Fibroblast of lung (primary cell): ENCODE data around the gene NFKBIE. TPM values are rescaled to one million over a fixed set of nuclear protein-coding genes. Genes with fewer than 3 reads are reported as not detected.

Experiments
- DNase-seq, 2 donors: peaks; one replicate each; pipeline versions ENCODE4 v3.0.0 to v3.0.0-alpha.2; 2010; ENCODE audit warnings: low read depth in 2 of 2
- H2AFZ ChIP-seq: 2 replicates; pipeline ENCODE4 v1.5.1; 2012; ENCODE audit warnings: low read length, control low read depth, inconsistent platforms
- H3K27ac ChIP-seq: 2 replicates; pipeline ENCODE4 v1.5.1; 2011; ENCODE audit warnings: low read length, control low read depth; ENCODE audit not compliant: insufficient read depth
- H3K27me3 ChIP-seq: 2 replicates; pipeline ENCODE4 v1.5.1; 2011; ENCODE audit warnings: mild to moderate bottlenecking, low read length; ENCODE audit not compliant: control insufficient read depth, insufficient read depth
- H3K36me3 ChIP-seq: 2 replicates; pipeline ENCODE4 v1.5.1; 2011; ENCODE audit warnings: low read length; ENCODE audit not compliant: control insufficient read depth, insufficient read depth
- H3K4me1 ChIP-seq: 2 replicates; pipeline ENCODE4 v1.5.1; 2011; ENCODE audit warnings: low read length; ENCODE audit not compliant: control insufficient read depth, insufficient read depth; ENCODE audit errors: extremely low read depth
- H3K4me2 ChIP-seq: 2 replicates; pipeline ENCODE4 v1.5.1; 2011; ENCODE audit warnings: low read length, control low read depth; ENCODE audit not compliant: insufficient read depth; ENCODE audit errors: extremely low read depth
- H3K4me3 ChIP-seq, 4 experiments: fragments of 200-600 bp in 1 of 4; sonication (generic) in 1 of 4; replicated peaks in 1 of 4; 2 replicates each; pipeline ENCODE4 v1.5.1; 2011 to 2016; ENCODE audit warnings: low read length in 4 of 4, low read depth in 3 of 4, mild to moderate bottlenecking in 3 of 4, control low read depth in 2 of 4, inconsistent platforms in 1 of 4, mixed read lengths in 1 of 4; ENCODE audit not compliant: insufficient read depth in 1 of 4; ENCODE audit errors: control extremely low read depth in 1 of 4
- H3K79me2 ChIP-seq: 2 replicates; pipeline ENCODE4 v1.5.1; 2012; ENCODE audit warnings: mild to moderate bottlenecking, low read length, inconsistent platforms; ENCODE audit not compliant: control insufficient read depth, insufficient read depth
- H3K9ac ChIP-seq: 2 replicates; pipeline ENCODE4 v1.5.1; 2011; ENCODE audit warnings: mild to moderate bottlenecking, low read length, control low read depth; ENCODE audit not compliant: insufficient read depth
- H3K9me3 ChIP-seq: 2 replicates; pipeline ENCODE4 v1.5.1; 2012; ENCODE audit warnings: low read depth, low read length; ENCODE audit not compliant: control insufficient read depth, insufficient read depth
- H4K20me1 ChIP-seq: 2 replicates; pipeline ENCODE4 v1.5.1; 2011; ENCODE audit warnings: low read length; ENCODE audit not compliant: control insufficient read depth, insufficient read depth; ENCODE audit errors: extremely low read depth
- EZH2 ChIP-seq: IDR thresholded peaks from 2 replicates; pipeline ENCODE4 v1.5.1; 2012; ENCODE audit warnings: low read length, control low read depth, mild to moderate bottlenecking; ENCODE audit errors: missing control alignments
- polyA plus RNA-seq, 2 donors: library from polyadenylated mRNA; depleted of rRNA in 1 of 2; stranded (reverse) in 1 of 2; unstranded in 1 of 2; fragments of >200 nt; gene quantifications; 2 replicates each; pipeline ENCODE4 v1.2.1, GENCODE V29; 2011 to 2012; ENCODE audit warnings: missing spikeins in 1 of 2
- total RNA-seq: library from RNA; depleted of rRNA; stranded (reverse); fragments of >200 nt; gene quantifications from 2 replicates; pipeline ENCODE4 v1.2.1, GENCODE V29; 2014
- TF ChIP-seq, protein P1 (sequence below), 2 donors: IDR thresholded peaks in 1 of 2; conservative IDR thresholded peaks in 1 of 2; 1 replicate in 1 of 2; 2 replicates in 1 of 2; pipeline ENCODE4 v1.5.1; 2011 to 2012; ENCODE audit warnings: low read length in 2 of 2, control low read depth in 1 of 2, inconsistent platforms in 1 of 2, low read depth in 1 of 2, mild to moderate bottlenecking in 1 of 2

The NFKBIE gene
- total and polyA plus RNA-seq, 2 donors (not counting 1 experiment from before 2014, with no cell fraction given), result 1.6 to 5.4 TPM

DNA sequence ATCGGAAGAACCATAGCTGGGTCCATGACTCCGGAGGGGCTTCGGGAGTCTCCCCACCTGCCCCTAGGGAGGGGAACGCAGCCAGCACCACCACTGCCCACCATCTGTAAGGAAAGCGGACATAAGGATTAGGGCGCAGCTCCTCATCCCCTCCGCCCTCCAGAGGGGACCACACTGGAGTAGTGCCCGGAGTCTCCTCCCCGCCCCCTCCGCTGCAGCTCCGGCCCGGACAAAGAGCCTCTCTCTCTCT, 8.7 kb downstream of the NFKBIE start:
- no peak for DNase-seq
- H3K27ac ChIP-seq, result peak overlapping the region; percentile 78
- peak overlapping the region; percentile 82 to 94 (median 88) for H3K4me3 ChIP-seq
- H3K79me2 ChIP-seq, result peaks cover 33% of the 10 kb centered on the region
- no peak overlapping the region for H2AFZ ChIP-seq
- H3K36me3 ChIP-seq, result peaks cover 21% of the 10 kb centered on the region
- H3K4me2 ChIP-seq, result peak overlapping the region; percentile 88
- no peaks in the 10 kb centered on the region for H3K27me3 ChIP-seq
- peaks cover 8% of the 10 kb centered on the region for H3K4me1 ChIP-seq
- TF ChIP-seq, protein P1, sequence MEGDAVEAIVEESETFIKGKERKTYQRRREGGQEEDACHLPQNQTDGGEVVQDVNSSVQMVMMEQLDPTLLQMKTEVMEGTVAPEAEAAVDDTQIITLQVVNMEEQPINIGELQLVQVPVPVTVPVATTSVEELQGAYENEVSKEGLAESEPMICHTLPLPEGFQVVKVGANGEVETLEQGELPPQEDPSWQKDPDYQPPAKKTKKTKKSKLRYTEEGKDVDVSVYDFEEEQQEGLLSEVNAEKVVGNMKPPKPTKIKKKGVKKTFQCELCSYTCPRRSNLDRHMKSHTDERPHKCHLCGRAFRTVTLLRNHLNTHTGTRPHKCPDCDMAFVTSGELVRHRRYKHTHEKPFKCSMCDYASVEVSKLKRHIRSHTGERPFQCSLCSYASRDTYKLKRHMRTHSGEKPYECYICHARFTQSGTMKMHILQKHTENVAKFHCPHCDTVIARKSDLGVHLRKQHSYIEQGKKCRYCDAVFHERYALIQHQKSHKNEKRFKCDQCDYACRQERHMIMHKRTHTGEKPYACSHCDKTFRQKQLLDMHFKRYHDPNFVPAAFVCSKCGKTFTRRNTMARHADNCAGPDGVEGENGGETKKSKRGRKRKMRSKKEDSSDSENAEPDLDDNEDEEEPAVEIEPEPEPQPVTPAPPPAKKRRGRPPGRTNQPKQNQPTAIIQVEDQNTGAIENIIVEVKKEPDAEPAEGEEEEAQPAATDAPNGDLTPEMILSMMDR (conservative IDR thresholded peaks at IDR 0.05 in 1 of 2, IDR thresholded peaks at IDR 0.05 in 1 of 2; ENCODE audit: low read depth in 1 of 2, low read length in 2 of 2), result no peak
- TF ChIP-seq EZH2, result no peak
- H3K9me3 ChIP-seq, result no peaks in the 10 kb centered on the region
- H4K20me1 ChIP-seq, result no peaks in the 10 kb centered on the region
- H3K9ac ChIP-seq, result peak overlapping the region; percentile 82

DNA sequence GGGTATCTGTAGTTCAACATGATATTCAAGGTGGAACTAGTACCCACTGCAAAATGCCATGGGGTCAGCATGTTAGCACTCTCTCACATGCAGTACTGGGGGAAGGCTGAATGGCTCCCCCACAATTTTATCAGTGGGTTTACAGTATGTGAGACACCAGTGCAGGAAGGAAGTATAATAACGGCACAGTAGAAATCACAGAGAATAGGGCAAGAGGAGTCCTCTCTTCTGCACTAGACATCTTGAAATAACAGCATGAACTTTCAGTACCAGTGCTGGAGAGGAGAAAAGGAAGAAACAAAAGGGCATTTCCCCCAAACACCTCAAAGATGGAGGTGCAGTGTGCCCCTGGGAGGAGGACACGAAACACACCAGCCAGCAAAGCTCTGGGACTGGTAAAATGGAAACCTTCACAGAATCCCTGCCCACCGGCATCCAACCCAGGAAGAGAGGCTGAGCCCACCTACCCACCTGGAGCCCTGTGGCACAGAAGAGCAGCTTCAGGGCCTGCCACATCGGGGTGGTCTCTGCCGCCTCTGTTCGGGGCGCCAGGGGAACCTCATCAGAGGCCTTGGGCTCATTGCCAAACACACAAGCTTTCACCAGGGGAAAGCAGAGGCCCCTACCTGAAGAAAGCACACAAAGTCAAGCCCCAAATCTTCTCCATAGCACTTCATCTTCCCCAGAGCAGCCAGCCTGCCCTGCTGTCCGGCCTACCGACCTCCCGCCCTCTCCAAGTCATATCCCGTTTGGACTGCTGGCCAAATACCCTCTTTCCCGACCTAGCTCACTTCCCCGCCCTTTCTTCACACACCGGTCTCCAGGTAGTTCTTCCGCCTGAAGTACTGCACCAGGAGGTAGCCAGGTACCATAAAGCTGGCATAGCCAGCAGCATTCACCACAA, 9.2 kb downstream of the NFKBIE start:
- Histone ChIP-seq H3K4me2 (peak overlapping the region; percentile 88), H3K36me3 (peaks cover 24% of the 10 kb centered on the region), H3K9ac (peak overlapping the region; percentile 82), H2AFZ (no peak overlapping the region), H3K27ac (peak overlapping the region; percentile 78), H3K79me2 (peaks cover 36% of the 10 kb centered on the region), H4K20me1 (no peaks in the 10 kb centered on the region), H3K4me3 (peak overlapping the region; percentile 82 to 94 (median 88)), H3K9me3 (no peaks in the 10 kb centered on the region), H3K4me1 (peaks cover 8% of the 10 kb centered on the region), H3K27me3 (no peaks in the 10 kb centered on the region)
- no peak for TF ChIP-seq EZH2
- TF ChIP-seq, protein P1 (conservative IDR thresholded peaks at IDR 0.05 in 1 of 2, IDR thresholded peaks at IDR 0.05 in 1 of 2; ENCODE audit: low read depth in 1 of 2, low read length in 2 of 2), result no peak
- no peak for DNase-seq

DNA sequence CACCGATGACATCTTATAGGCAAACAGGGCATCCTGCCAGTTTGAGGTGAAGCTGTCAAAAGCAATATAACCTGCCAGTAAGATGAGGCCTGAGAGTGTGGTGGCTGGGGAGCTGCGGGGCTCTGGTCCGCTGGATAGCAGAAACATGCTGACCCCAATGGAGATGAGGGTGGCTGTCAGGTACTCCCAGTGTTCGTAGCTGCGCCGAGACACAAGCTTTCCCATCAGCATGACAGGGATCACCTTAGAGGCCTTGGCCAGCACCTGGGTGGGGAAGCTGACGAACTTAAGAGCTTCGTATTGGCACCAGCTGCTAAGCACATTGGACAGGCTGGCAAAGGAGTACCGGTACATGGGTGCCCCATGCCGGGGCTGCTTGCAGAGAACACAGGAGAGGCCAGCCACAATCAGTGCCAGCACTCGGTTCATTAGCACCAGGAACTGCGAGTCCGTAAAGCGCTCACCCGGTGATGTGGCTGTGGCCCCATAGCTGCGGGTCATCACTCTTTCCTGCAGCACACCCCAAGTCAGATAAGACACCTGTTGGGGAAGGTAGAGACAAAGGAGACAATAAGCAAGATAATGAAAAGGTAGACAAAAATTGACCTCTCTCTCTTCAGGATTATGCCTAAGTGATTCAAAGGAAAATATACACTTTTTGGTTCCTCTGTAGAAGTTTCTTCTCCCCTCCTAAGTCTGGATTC, 10.1 kb downstream of the NFKBIE start:
- Histone ChIP-seq H2AFZ (no peak overlapping the region), H3K4me3 (peak overlapping the region in 2 of 4 experiments; percentile 86 to 91), H3K27me3 (no peaks in the 10 kb centered on the region), H3K36me3 (peaks cover 30% of the 10 kb centered on the region), H3K79me2 (peaks cover 44% of the 10 kb centered on the region), H3K9ac (no peak overlapping the region), H3K27ac (no peak overlapping the region), H3K9me3 (no peaks in the 10 kb centered on the region), H3K4me2 (peak overlapping the region; percentile 88), H3K4me1 (peaks cover 8% of the 10 kb centered on the region), H4K20me1 (peaks cover 3% of the 10 kb centered on the region)
- no peak for TF ChIP-seq EZH2
- TF ChIP-seq, protein P1 (conservative IDR thresholded peaks at IDR 0.05 in 1 of 2, IDR thresholded peaks at IDR 0.05 in 1 of 2; ENCODE audit: low read depth in 1 of 2, low read length in 2 of 2), result no peak
- DNase-seq, result peak in 1 of 2 donors; percentile 24
